Liver (tissue), 3 donors: ENCODE measurements around the gene CCDC137.

ENCODE experiments used
- TAF1 ChIP-seq: conservative IDR thresholded peaks from 2 replicates; pipeline ENCODE4 v1.6.1; 2016; ENCODE audit warnings: antibody characterized with exemption, mild to moderate bottlenecking
- TF ChIP-seq, protein P1 (sequence below): IDR thresholded peaks from 2 replicates; pipeline ENCODE4 v1.6.1; 2016; ENCODE audit warnings: antibody characterized with exemption, mild to moderate bottlenecking
- TF ChIP-seq, protein P2 (sequence below): fragments of 150-350 bp; IDR thresholded peaks from 2 replicates; pipeline ENCODE4 v1.5.1; 2017; ENCODE audit warnings: improper control_type of control experiment, low read depth, low read length; ENCODE audit not compliant: missing input control
- TF ChIP-seq, protein P3 (sequence below): IDR thresholded peaks from 2 replicates; pipeline ENCODE4 v1.6.1; 2016; ENCODE audit warnings: antibody characterized with exemption
- donor health status: healthy.
- donor health status: healthy.

DNA sequence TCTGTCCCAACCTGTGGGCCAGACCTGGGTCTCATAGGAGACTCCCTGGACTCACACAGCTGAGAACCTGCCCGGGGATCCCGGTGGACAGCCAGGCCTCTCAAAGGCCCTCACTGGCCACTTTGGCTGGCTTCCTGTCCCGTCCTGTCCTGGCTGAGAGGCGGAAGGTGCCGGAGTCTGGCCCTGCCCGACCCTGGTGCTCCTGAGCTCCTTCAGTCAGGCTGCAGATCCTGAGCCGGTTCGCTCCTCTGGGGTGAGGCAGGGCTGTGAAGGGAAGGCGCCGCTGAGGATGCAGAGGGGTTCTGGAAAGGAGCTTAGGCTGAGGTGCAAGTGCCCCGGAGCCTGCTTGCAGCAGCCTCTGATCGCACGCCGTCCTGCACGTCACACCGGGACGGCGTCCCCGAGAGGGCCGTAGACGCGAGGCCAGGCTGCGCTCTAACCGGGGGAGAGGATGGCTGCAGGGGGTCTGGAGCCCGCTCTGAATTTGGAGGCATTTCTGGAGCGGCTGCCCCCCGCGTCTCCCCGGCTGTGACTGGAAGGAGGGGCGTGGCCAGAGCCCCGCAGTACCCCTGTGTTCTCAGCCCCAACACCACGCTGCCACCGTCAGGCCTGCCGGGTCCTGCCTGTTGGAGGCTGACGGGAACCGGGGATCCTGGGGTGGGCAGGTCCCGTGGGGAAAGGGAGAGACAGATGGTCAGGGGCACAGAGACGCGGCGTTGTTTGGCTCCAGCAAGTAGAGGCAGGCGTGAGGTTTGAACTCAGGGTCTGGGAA, 21.4 kb downstream of the CCDC137 start:
- TF ChIP-seq, protein P1, sequence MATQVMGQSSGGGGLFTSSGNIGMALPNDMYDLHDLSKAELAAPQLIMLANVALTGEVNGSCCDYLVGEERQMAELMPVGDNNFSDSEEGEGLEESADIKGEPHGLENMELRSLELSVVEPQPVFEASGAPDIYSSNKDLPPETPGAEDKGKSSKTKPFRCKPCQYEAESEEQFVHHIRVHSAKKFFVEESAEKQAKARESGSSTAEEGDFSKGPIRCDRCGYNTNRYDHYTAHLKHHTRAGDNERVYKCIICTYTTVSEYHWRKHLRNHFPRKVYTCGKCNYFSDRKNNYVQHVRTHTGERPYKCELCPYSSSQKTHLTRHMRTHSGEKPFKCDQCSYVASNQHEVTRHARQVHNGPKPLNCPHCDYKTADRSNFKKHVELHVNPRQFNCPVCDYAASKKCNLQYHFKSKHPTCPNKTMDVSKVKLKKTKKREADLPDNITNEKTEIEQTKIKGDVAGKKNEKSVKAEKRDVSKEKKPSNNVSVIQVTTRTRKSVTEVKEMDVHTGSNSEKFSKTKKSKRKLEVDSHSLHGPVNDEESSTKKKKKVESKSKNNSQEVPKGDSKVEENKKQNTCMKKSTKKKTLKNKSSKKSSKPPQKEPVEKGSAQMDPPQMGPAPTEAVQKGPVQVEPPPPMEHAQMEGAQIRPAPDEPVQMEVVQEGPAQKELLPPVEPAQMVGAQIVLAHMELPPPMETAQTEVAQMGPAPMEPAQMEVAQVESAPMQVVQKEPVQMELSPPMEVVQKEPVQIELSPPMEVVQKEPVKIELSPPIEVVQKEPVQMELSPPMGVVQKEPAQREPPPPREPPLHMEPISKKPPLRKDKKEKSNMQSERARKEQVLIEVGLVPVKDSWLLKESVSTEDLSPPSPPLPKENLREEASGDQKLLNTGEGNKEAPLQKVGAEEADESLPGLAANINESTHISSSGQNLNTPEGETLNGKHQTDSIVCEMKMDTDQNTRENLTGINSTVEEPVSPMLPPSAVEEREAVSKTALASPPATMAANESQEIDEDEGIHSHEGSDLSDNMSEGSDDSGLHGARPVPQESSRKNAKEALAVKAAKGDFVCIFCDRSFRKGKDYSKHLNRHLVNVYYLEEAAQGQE, result no peak
- TF ChIP-seq, protein P2, sequence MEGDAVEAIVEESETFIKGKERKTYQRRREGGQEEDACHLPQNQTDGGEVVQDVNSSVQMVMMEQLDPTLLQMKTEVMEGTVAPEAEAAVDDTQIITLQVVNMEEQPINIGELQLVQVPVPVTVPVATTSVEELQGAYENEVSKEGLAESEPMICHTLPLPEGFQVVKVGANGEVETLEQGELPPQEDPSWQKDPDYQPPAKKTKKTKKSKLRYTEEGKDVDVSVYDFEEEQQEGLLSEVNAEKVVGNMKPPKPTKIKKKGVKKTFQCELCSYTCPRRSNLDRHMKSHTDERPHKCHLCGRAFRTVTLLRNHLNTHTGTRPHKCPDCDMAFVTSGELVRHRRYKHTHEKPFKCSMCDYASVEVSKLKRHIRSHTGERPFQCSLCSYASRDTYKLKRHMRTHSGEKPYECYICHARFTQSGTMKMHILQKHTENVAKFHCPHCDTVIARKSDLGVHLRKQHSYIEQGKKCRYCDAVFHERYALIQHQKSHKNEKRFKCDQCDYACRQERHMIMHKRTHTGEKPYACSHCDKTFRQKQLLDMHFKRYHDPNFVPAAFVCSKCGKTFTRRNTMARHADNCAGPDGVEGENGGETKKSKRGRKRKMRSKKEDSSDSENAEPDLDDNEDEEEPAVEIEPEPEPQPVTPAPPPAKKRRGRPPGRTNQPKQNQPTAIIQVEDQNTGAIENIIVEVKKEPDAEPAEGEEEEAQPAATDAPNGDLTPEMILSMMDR, result no peak
- TF ChIP-seq TAF1, result no peak
- TF ChIP-seq, protein P3, sequence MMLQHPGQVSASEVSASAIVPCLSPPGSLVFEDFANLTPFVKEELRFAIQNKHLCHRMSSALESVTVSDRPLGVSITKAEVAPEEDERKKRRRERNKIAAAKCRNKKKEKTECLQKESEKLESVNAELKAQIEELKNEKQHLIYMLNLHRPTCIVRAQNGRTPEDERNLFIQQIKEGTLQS, result no peak
